Activated CD4-positive, alpha-beta memory T cell treated with anti-CD3 and anti-CD28 coated beads, Interleukin-2, amount 10 ng/mL, durations not matched to agents 7 days and 5 days (primary cell): Measurements from ENCODE around the gene SALL2. TPM values are rescaled to one million over a fixed set of nuclear protein-coding genes. Genes with fewer than 3 reads are reported as not detected.

Source experiments
- CTCF ChIA-PET: fragments of 350-600 bp; sonication (Branson Sonifier 250); formaldehyde crosslinking; loops from one replicate; lab custom pipeline; 2021; ENCODE audit warnings: antibody characterized with exemption, inconsistent platforms; lab: Charles Lee
- POLR2A ChIA-PET: fragments of 350-600 bp; sonication (Branson Sonifier 250); formaldehyde crosslinking; loops from one replicate; lab custom pipeline; 2021; ENCODE audit warnings: antibody characterized with exemption; lab: Charles Lee
- DNase-seq: peaks from one replicate; pipeline ENCODE4 v3.0.0-alpha.2; 2020
- H3K27ac Mint-ChIP-seq: one replicate; pipeline ENCODE4 v1.8.0; 2021; ENCODE audit warnings: mild to moderate bottlenecking, mixed read lengths
- H3K27me3 Mint-ChIP-seq: one replicate; pipeline ENCODE4 v1.8.0; 2021; ENCODE audit warnings: mixed read lengths
- H3K36me3 Mint-ChIP-seq: one replicate; pipeline ENCODE4 v1.8.0; 2021; ENCODE audit warnings: low read depth, mixed read lengths
- H3K4me1 Mint-ChIP-seq: one replicate; pipeline ENCODE4 v1.8.0; 2021; ENCODE audit warnings: mixed read lengths
- H3K4me3 Mint-ChIP-seq: one replicate; pipeline ENCODE4 v1.8.0; 2021; ENCODE audit warnings: mild to moderate bottlenecking, mixed read lengths
- H3K9me3 Mint-ChIP-seq: one replicate; pipeline ENCODE4 v1.8.0; 2021; ENCODE audit warnings: mixed read lengths
- total RNA-seq, 2 experiments: library from RNA; stranded (reverse); gene quantifications; one replicate each; pipeline ENCODE4 v1.2.3, GENCODE V29; 2021

Gene SALL2
- total RNA-seq, 2 experiments from 2014 or later = 1.5 to 1.8 TPM

GRCh38 chr14:21501568-21501967 lies 24.6 kb downstream of the SALL2 start:
- Mint-ChIP-seq H3K27me3 (no peaks in the 10 kb centered on the region), H3K4me3 (no peak overlapping the region), H3K36me3 (peaks cover 65% of the 10 kb centered on the region), H3K9me3 (no peaks in the 10 kb centered on the region), H3K27ac (no peak overlapping the region), H3K4me1 (peaks cover 39% of the 10 kb centered on the region)
- CTCF ChIA-PET = interaction anchor here (0.7 to 1.4 kb wide), 3 partner anchors 12 to 55 kb away, joined by 4 to 7 read pairs (median 4); no protein-coding TSS in a partner anchor
- POLR2A ChIA-PET = interaction anchor here (1.1 to 4.1 kb wide), 3 partner anchors 8 to 24 kb away, joined by 6 to 16 read pairs (median 8); partner anchors contain the start of genes METTL3, RAB2B and TOX4
- no peak for DNase-seq

- peaks cover 79% of the 10 kb centered on the region for H3K36me3 Mint-ChIP-seq
- peak overlapping the region; percentile 27 for H3K27ac Mint-ChIP-seq
- H3K27me3 Mint-ChIP-seq = no peaks in the 10 kb centered on the region
- no peak overlapping the region for H3K4me3 Mint-ChIP-seq
- CTCF ChIA-PET = interaction anchor here (0.7 to 3.6 kb wide), 26 partner anchors 9 to 1071 kb away, joined by 3 to 48 read pairs (median 4); partner anchors contain the start of genes CHD8, METTL3, RAB2B and SALL2
- DNase-seq = no peak
- H3K4me1 Mint-ChIP-seq = peaks cover 24% of the 10 kb centered on the region
- POLR2A ChIA-PET = interaction anchor here (0.6 to 3.8 kb wide), 12 partner anchors 9 to 241 kb away, joined by 3 to 40 read pairs (median 5); partner anchors contain the start of genes CHD8, METTL3, SALL2 and TOX4
- H3K9me3 Mint-ChIP-seq = no peaks in the 10 kb centered on the region
Measured at GRCh38 chr14:21498540-21499526, 27.3 kb downstream of the SALL2 start.

GRCh38 chr14:21496453-21496852 lies 29.7 kb downstream of the SALL2 start:
- ChIA-PET POLR2A (interaction anchor here (1.6 to 3.8 kb wide), 2 partner anchors 14 kb away, joined by 4 to 40 read pairs; partner anchors contain the start of gene METTL3), CTCF (no interaction called here)
- no peaks in the 10 kb centered on the region for H3K9me3 Mint-ChIP-seq

GRCh38 chr14:21494902-21495762 lies 31.0 kb downstream of the SALL2 start:
- POLR2A ChIA-PET = interaction anchor here (0.6 to 1.6 kb wide), 4 partner anchors 10 to 69 kb away, joined by 3 to 7 read pairs (median 4); partner anchors contain the start of genes METTL3, RAB2B and TOX4
- Mint-ChIP-seq H3K9me3 (no peaks in the 10 kb centered on the region), H3K27ac (no peak overlapping the region), H3K36me3 (peaks cover 71% of the 10 kb centered on the region), H3K4me1 (peaks cover 11% of the 10 kb centered on the region), H3K4me3 (no peak overlapping the region), H3K27me3 (no peaks in the 10 kb centered on the region)
- no peak for DNase-seq
- CTCF ChIA-PET = interaction anchor here (0.6 to 2.0 kb wide), 7 partner anchors 17 to 1127 kb away, joined by 3 to 7 read pairs (median 3); no protein-coding TSS in a partner anchor

More at GRCh38 chr14:21496453-21496852, 29.7 kb downstream of the SALL2 start:
- H3K27me3 Mint-ChIP-seq = no peaks in the 10 kb centered on the region
- H3K4me3 Mint-ChIP-seq = no peak overlapping the region
- DNase-seq = no peak
- peaks cover 18% of the 10 kb centered on the region for H3K4me1 Mint-ChIP-seq
- H3K27ac Mint-ChIP-seq = no peak overlapping the region
- H3K36me3 Mint-ChIP-seq = peaks cover 73% of the 10 kb centered on the region

- no peaks in the 10 kb centered on the region for H3K9me3 Mint-ChIP-seq
- H3K4me1 Mint-ChIP-seq = peaks cover 1% of the 10 kb centered on the region
- peaks cover 30% of the 10 kb centered on the region for H3K36me3 Mint-ChIP-seq
- H3K27ac Mint-ChIP-seq = no peak overlapping the region
- no peaks in the 10 kb centered on the region for H3K27me3 Mint-ChIP-seq
- ChIA-PET POLR2A (no interaction called here), CTCF (interaction anchor here (2.4 kb wide), 1 partner anchor 12 kb away, joined by 16 read pairs; no protein-coding TSS in a partner anchor)
- DNase-seq = no peak
- H3K4me3 Mint-ChIP-seq = no peak overlapping the region
Measured at GRCh38 chr14:21486640-21487087, 39.5 kb downstream of the SALL2 start.

GRCh38 chr14:21476925-21477681 lies 49.0 kb downstream of the SALL2 start, which contains the start of the genes RAB2B and TOX4:
Gene RAB2B, minus strand, starts transcription at chr14:21476959. Its CDS starts 87 bp downstream, at chr14:21476872.
Gene TOX4, plus strand, starts transcription at chr14:21477195. Its CDS starts 84 bp downstream, at chr14:21477279.
- CTCF ChIA-PET = interaction anchor here (0.7 to 4.0 kb wide), 22 partner anchors 8 to 462 kb away, joined by 3 to 54 read pairs (median 4); partner anchors contain the start of genes CHD8, METTL3 and SALL2
- Mint-ChIP-seq H3K36me3 (peaks cover 22% of the 10 kb centered on the region), H3K9me3 (no peaks in the 10 kb centered on the region), H3K27me3 (no peaks in the 10 kb centered on the region), H3K4me1 (peaks cover 46% of the 10 kb centered on the region), H3K27ac (peak within 1 kb of the TSS; percentile 100), H3K4me3 (peak within 1 kb of the TSS; percentile 100)
- DNase-seq = peak; percentile 97
- POLR2A ChIA-PET = interaction anchor here (0.9 to 4.1 kb wide), 22 partner anchors 12 to 1530 kb away, joined by 3 to 46 read pairs (median 4); partner anchors contain the start of genes CHD8, METTL3 and SUPT16H

GRCh38 chr14:21476523-21476924 lies 49.6 kb downstream of the SALL2 start:
- H3K4me1 Mint-ChIP-seq = peaks cover 46% of the 10 kb centered on the region
- POLR2A ChIA-PET = interaction anchor here (0.6 to 4.1 kb wide), 11 partner anchors 11 to 92 kb away, joined by 3 to 46 read pairs (median 12); partner anchors contain the start of genes CHD8, METTL3 and SUPT16H
- H3K27me3 Mint-ChIP-seq = no peaks in the 10 kb centered on the region
- peak overlapping the region; percentile 100 for H3K4me3 Mint-ChIP-seq
- peaks cover 21% of the 10 kb centered on the region for H3K36me3 Mint-ChIP-seq
- CTCF ChIA-PET = interaction anchor here (0.7 to 4.0 kb wide), 12 partner anchors 11 to 372 kb away, joined by 3 to 54 read pairs (median 6); partner anchors contain the start of genes CHD8, METTL3 and SALL2
- no peaks in the 10 kb centered on the region for H3K9me3 Mint-ChIP-seq
- DNase-seq = no peak
- H3K27ac Mint-ChIP-seq = peak overlapping the region; percentile 100

- Mint-ChIP-seq H3K27ac (peak overlapping the region; percentile 100), H3K36me3 (peaks cover 22% of the 10 kb centered on the region), H3K9me3 (no peaks in the 10 kb centered on the region), H3K4me1 (peaks cover 44% of the 10 kb centered on the region), H3K27me3 (no peaks in the 10 kb centered on the region), H3K4me3 (peak overlapping the region; percentile 100)
- CTCF ChIA-PET = interaction anchor here (0.6 to 4.0 kb wide), 13 partner anchors 10 to 371 kb away, joined by 3 to 54 read pairs (median 5); partner anchors contain the start of genes CHD8, METTL3 and SALL2
- no peak for DNase-seq
- POLR2A ChIA-PET = interaction anchor here (0.6 to 4.1 kb wide), 9 partner anchors 11 to 92 kb away, joined by 3 to 46 read pairs (median 12); partner anchors contain the start of genes CHD8, METTL3 and SUPT16H
Measured at GRCh38 chr14:21475767-21476522, 50.2 kb downstream of the SALL2 start.
